Heart right ventricle (tissue), 16 donors: ENCODE results near the gene COL4A6. TPM values are rescaled to one million over a fixed set of nuclear protein-coding genes. Genes with fewer than 3 reads are reported as not detected.

Experiments used
- ATAC-seq, 8 donors: fragments of 200-7000 bp; cut with Tn5 transposase; one replicate each; pipeline ENCODE4 v1.9.1; 2020; ENCODE audit warnings: mild to moderate bottlenecking in 8 of 8, moderate library complexity in 8 of 8, moderate number of reproducible peaks in 1 of 8
- DNase-seq, 2 donors: peaks; one replicate each; pipeline ENCODE4 v3.0.0-alpha.2; 2020
- H3K27ac ChIP-seq, 10 donors: fragments of 200-600 bp; sonication (generic) in 2 of 10; one replicate each; pipeline versions ENCODE4 v1.5.0 to v1.8.0; 2020 to 2022; ENCODE audit warnings: mild to moderate bottlenecking in 3 of 10
- H3K27me3 ChIP-seq, 7 donors: fragments of 200-600 bp; one replicate each; pipeline ENCODE4 v1.8.0; 2021 to 2022; ENCODE audit warnings: mild to moderate bottlenecking in 2 of 7
- H3K36me3 ChIP-seq, 9 donors: fragments of 200-600 bp; sonication (generic) in 1 of 9; one replicate each; pipeline versions ENCODE4 v1.5.0 to v1.8.0; 2020 to 2022; ENCODE audit warnings: mild to moderate bottlenecking in 2 of 9
- H3K4me1 ChIP-seq, 9 donors: fragments of 200-600 bp; sonication (generic) in 1 of 9; one replicate each; pipeline versions ENCODE4 v1.5.0 to v1.8.0; 2020 to 2022; ENCODE audit warnings: mild to moderate bottlenecking in 4 of 9
- H3K4me3 ChIP-seq, 10 donors: fragments of 200-600 bp; sonication (generic) in 2 of 10; one replicate each; pipeline versions ENCODE4 v1.5.0 to v1.8.0; 2020 to 2022; ENCODE audit warnings: mild to moderate bottlenecking in 7 of 10, moderate library complexity in 2 of 10
- H3K9me3 ChIP-seq, 11 donors: fragments of 200-600 bp in 10 of 11; sonication (generic) in 2 of 11; one replicate each; pipeline versions ENCODE4 v1.5.0 to v1.8.0; 2013 to 2022; ENCODE audit warnings: mild to moderate bottlenecking in 2 of 11, control low read depth in 1 of 11, moderate library complexity in 1 of 11
- CTCF ChIP-seq, 9 donors: fragments of 200-600 bp; sonication (generic) in 2 of 9; IDR thresholded peaks; one replicate each; pipeline versions ENCODE4 v1.5.0 to v1.8.0; 2021 to 2022; ENCODE audit warnings: antibody characterized with exemption in 9 of 9, mild to moderate bottlenecking in 5 of 9, moderate library complexity in 1 of 9
- WGBS, 2 donors: extraction: QIAGEN DNeasy Blood & Tissue Kit; methylation state at CpG; one replicate each; pipeline ENCODE4 v1.1.7; 2013; ENCODE audit warnings: inconsistent platforms in 1 of 2; 5-methylcytosine and 5-hydroxymethylcytosine counted together
- intact Hi-C, 10 donors: fragments of 100-400 bp; cut with DNase I; formaldehyde crosslinking; loops; one replicate each; pipeline versions ENCODE4 v1.11.1 to v1.14.2; 2022
- polyA plus RNA-seq, 2 donors: library from polyadenylated mRNA; stranded (reverse); fragments of 200-250 nt; gene quantifications; one replicate each; pipeline ENCODE4 v1.2.3, GENCODE V29; 2013
- total RNA-seq, 10 donors: library from RNA; stranded (reverse); fragmentation: NEBNext Ultra II Directional in 3 of 10; extraction: Animal tissue kit (Norgen Biotek cat#: 25700) in 3 of 10; gene quantifications; one replicate each; pipeline versions ENCODE4 v1.2.1 to v1.2.4, GENCODE V29; 2021 to 2023
- donor health status: Arrhythmogenic right ventricular cardiomyopathy.
- donor health status: ischemic (EF 13 %, LVEDD 7.1; RV severe dilation, severe dysfunction).
- donor health status: healthy with polysubstance abuse.
- donor health status: DM: no; HTN: yes; CAD: no.
- donor health status: DM: no; HTN: no; CAD: no.
- donor health status: ischemic (EF 25% LVEDD 6.9; RV normal size, moderate dysfunction).
- donor health status: ischemic (EF 25% LVEDD 5.7; RV mildly dilated, moderate dysfunction).
- donor health status: healthy.
- donor health status: DM: yes; HTN: yes; CAD: no.
- donor health status: Ischemic cardiomyopathy.
- donor health status: ischemic (EF 35%, LVEDD 5.7; RV mildly dilated, moderate dysfunction).
- donor health status: nonischemic (EF 11% LVEDD 7.7; RV severe dilation, severe dysfunction).
- donor health status: DM: yes; HTN: yes; CAD: no.
- donor health status: PGD.
- donor health status: ischemic (EF 29% LVEDD 5.4; RV normal size, mild dysfunction).
- donor health status: nonischemic (EF 23%, LVEDD 6.1; RV moderate dilation, normal function).

The COL4A6 gene
- total and polyA plus RNA-seq, 12 donors: 1.7 to 10.8 (median 7.6) TPM

DNA sequence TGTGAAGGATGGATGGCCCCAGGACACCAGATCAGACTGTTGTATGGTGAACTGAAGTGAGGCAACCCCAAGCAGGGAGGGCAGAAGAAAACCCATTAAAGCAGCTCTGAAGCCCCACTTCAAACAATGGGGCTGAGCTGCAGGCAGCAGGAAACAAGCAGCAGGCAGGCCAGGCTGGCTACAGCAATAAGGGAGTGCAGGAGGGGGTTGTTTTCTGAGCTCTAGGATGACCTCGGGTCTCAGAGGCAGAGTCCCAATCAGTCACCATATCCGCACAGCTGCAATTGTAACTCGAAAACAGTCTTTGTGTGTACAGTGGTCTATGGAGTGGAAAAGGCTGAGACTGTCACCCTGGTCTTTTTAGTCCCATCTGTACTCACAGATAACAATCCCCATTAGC lies 90.4 kb downstream of the COL4A6 start:
- no peak for TF ChIP-seq CTCF (IDR thresholded peaks at IDR 0.05)
- DNase-seq (no peak), ATAC-seq (peak in 2 of 8 donors; percentile 22 to 45)
- H3K27me3 ChIP-seq: peaks cover 0 to 57% (median 0%) of the 10 kb centered on the region in 7 donors
- intact Hi-C loops: no loop called here
- no peak overlapping the region for H3K4me3 ChIP-seq
- WGBS, 2 donors: 17 to 24% methylated on average over 2 to 3 of the region's 3 CpGs
- H3K36me3 ChIP-seq: no peaks in the 10 kb centered on the region
- peak overlapping the region in 1 of 10 donors; percentile 22 for H3K27ac ChIP-seq
- H3K4me1 ChIP-seq: peaks cover 0 to 5% (median 0%) of the 10 kb centered on the region in 9 donors
- H3K9me3 ChIP-seq: no peaks in the 10 kb centered on the region

DNA sequence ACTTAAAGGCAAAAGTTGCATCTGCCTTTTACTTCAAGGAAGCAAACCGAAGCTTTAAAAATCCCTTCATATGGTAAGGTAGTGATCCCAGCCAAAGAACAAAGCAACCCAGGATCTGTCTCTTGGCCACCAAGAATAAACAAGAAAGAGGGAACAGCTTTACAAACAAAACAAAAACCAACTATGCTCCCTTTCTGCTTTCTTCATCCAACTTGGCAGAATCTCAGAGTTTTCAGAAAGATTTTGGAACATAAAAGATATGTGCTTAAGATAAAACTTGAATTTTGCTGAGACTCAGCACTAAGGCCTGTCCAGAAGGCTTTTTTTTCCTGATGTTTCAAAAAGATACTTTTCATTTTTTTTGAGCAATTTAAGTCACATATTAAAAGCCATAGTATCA lies 94.0 kb downstream of the COL4A6 start:
- intact Hi-C loops: no loop called here
- no peak for DNase-seq
- peaks cover 0 to 5% (median 0%) of the 10 kb centered on the region in 9 donors for H3K4me1 ChIP-seq
- ATAC-seq: no peak
- 59 to 76% methylated on average over 1 of the region's 1 CpG for WGBS, 2 donors
- H3K27ac ChIP-seq: no peak overlapping the region
- H3K36me3 ChIP-seq: no peaks in the 10 kb centered on the region
- TF ChIP-seq CTCF (IDR thresholded peaks at IDR 0.05): no peak
- peaks cover 0 to 63% (median 0%) of the 10 kb centered on the region in 7 donors for H3K27me3 ChIP-seq
- no peak overlapping the region for H3K4me3 ChIP-seq
- H3K9me3 ChIP-seq: no peaks in the 10 kb centered on the region

DNA sequence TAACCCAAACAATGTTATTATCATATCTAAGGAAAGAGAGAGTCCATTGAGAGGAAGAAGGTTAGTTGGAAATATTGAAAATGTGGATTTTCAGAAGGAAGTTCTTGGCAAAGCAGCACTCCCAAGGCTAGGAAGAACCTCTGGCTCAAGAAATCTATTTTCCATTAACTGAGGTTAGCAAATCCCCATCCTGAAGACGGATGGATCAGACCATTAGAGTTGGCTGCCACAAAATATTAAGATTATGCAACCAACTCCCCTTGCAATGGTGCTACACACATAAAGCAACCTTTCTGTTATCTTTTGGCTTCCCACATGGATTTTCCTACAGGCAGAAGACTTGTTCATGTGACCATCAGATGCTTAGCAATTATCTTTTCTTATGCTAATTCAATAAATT lies 96.3 kb downstream of the COL4A6 start:
- Histone ChIP-seq H3K9me3 (no peaks in the 10 kb centered on the region), H3K4me1 (no peaks in the 10 kb centered on the region), H3K4me3 (no peak overlapping the region), H3K27ac (no peak overlapping the region), H3K36me3 (no peaks in the 10 kb centered on the region), H3K27me3 (peaks cover 0 to 61% (median 0%) of the 10 kb centered on the region in 7 donors)
- 47 to 50% methylated on average over 1 of the region's 1 CpG for WGBS, 2 donors
- DNase-seq (no peak), ATAC-seq (peak in 2 of 8 donors; percentile 25 to 30)
- intact Hi-C loops: no loop called here
- TF ChIP-seq CTCF (IDR thresholded peaks at IDR 0.05): no peak

GRCh38 chrX:108332281-108332680 lies 105.9 kb downstream of the COL4A6 start:
- DNase-seq: no peak
- TF ChIP-seq CTCF (IDR thresholded peaks at IDR 0.05): no peak
- no peak overlapping the region for H3K4me3 ChIP-seq
- no peaks in the 10 kb centered on the region for H3K9me3 ChIP-seq
- no peak for ATAC-seq
- H3K27me3 ChIP-seq: peaks cover 0 to 29% (median 0%) of the 10 kb centered on the region in 7 donors
- H3K4me1 ChIP-seq: no peaks in the 10 kb centered on the region
- intact Hi-C loops: no loop called here
- H3K27ac ChIP-seq: no peak overlapping the region
- H3K36me3 ChIP-seq: no peaks in the 10 kb centered on the region
- WGBS, 2 donors: 89 to 100% methylated on average over 1 of the region's 1 CpG
